AG08396 (cell line): ENCODE measurements around the gene HMG20A.
"Not testable (repeated sequence)": the region's sequence is repeated elsewhere in the genome, so short reads cannot be mapped to it uniquely, and the experiment has no call there.

Source experiments
- DNase-seq: peaks from one replicate; pipeline ENCODE4 v3.0.0; 2012; ENCODE audit warnings: low spot score, mixed read lengths

The HMG20A gene

GRCh38 chr15:77406846-77407245, 13.8 kb upstream of the HMG20A start:
- no peak for DNase-seq

GRCh38 chr15:77409259-77410156, 11.2 kb upstream of the HMG20A start:
- DNase-seq: no peak

GRCh38 chr15:77410157-77410500, 10.6 kb upstream of the HMG20A start:
- not testable (repeated sequence) for DNase-seq

GRCh38 chr15:77410701-77411618, 9.7 kb upstream of the HMG20A start:
- no peak for DNase-seq

- no peak for DNase-seq
Observed at GRCh38 chr15:77411619-77411976, 9.1 kb upstream of the HMG20A start.

GRCh38 chr15:77412972-77413698, 7.6 kb upstream of the HMG20A start:
- DNase-seq: no peak

- DNase-seq: no peak
Observed at GRCh38 chr15:77413699-77414349, 6.9 kb upstream of the HMG20A start.

- DNase-seq: no peak
Observed at GRCh38 chr15:77414789-77415442, 5.8 kb upstream of the HMG20A start.

GRCh38 chr15:77415450-77416147, 5.1 kb upstream of the HMG20A start:
- no peak for DNase-seq

GRCh38 chr15:77416148-77416455, 4.6 kb upstream of the HMG20A start:
- DNase-seq: peak; percentile 24

GRCh38 chr15:77416954-77417353, 3.7 kb upstream of the HMG20A start:
- DNase-seq: no peak

- DNase-seq: no peak
Observed at GRCh38 chr15:77417602-77418001, 3.1 kb upstream of the HMG20A start.

- peak; percentile 45 for DNase-seq
Observed at GRCh38 chr15:77418391-77418965, 2.2 kb upstream of the HMG20A start.

- peak; percentile 45 for DNase-seq
Observed at GRCh38 chr15:77418966-77419835, 1.5 kb upstream of the HMG20A start.

- peak; percentile 95 for DNase-seq
Observed at GRCh38 chr15:77419836-77420609, 665 bp upstream of the HMG20A start, which contains the start of gene PEAK1. Gene PEAK1 (minus strand): TSS chr15:77420104. CDS start chr15:77181926, 238,178 bp downstream.

GRCh38 chr15:77421370-77421700, 647 bp downstream of the HMG20A start:
- DNase-seq: no peak

GRCh38 chr15:77425104-77425503, 4.4 kb downstream of the HMG20A start:
- no peak for DNase-seq

- no peak for DNase-seq
Observed at GRCh38 chr15:77426377-77426776, 5.7 kb downstream of the HMG20A start.

- no peak for DNase-seq
Observed at GRCh38 chr15:77426871-77427270, 6.2 kb downstream of the HMG20A start.
